Stimulated activated CD4-positive, alpha-beta T cell treated with anti-CD3 and anti-CD28 coated beads, Interleukin-1b, Interleukin-23, amount 100 ng/mL, for 1 hour (primary cell): ENCODE measurements around the gene PLCB4.

ENCODE experiments used
- DNase-seq, 2 donors: peaks; one replicate each; pipeline ENCODE4 v3.0.0-alpha.2; 2020; ENCODE audit warnings: low read depth in 2 of 2

Gene PLCB4

DNA sequence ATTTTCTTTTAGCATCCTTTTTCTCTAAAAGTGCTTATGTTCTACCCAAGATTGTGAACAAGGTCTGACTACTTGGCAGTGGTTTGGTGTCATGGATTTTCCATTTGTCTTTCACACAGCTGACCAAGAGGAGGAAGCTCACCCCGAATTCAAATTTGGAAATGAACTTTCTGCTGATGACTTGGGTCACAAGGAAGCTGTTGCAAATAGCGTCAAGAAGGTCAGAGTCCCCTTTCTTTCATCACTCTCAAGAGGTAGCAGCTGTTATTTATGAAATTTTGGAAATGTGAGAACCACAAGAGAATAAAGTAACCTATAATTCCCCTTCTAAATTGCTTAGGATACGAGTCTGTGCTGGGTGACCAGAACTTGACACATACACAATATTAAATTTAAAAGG is 332.5 kb downstream of the PLCB4 start:
- DNase-seq: no peak

GRCh38 chr20:9402141-9402540 is 333.3 kb downstream of the PLCB4 start:
- no peak for DNase-seq

- no peak for DNase-seq
These were observed 333.7 kb downstream of the PLCB4 start for GRCh38 chr20:9402546-9402945.

- no peak for DNase-seq
These were observed 334.6 kb downstream of the PLCB4 start for GRCh38 chr20:9403448-9403847.

GRCh38 chr20:9407805-9408421 is 339.0 kb downstream of the PLCB4 start:
- peak in 1 of 2 donors; percentile 8 for DNase-seq

GRCh38 chr20:9408422-9409300 is 339.8 kb downstream of the PLCB4 start:
- DNase-seq: no peak

DNA sequence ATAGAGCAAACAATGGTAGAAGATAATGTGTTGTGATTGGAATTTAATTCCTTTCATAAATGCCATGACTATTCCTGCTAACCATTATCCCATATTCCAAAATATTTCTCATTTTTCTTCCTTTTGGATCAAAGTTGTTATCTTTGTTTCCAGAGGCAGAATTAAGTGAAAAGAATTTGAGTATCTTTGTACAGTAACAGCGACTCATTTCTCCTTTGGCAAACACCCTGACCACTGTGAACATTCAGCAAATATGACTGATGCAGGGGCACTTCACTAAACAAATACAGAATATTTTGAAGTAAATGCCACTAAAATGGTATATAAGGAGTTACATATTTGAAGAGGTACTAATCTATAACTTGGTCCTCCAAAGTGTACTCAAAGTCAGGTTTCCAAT is 340.5 kb downstream of the PLCB4 start:
- DNase-seq: no peak

GRCh38 chr20:9409981-9410380 is 341.1 kb downstream of the PLCB4 start:
- DNase-seq: no peak

- no peak for DNase-seq
These were observed 342.9 kb downstream of the PLCB4 start for GRCh38 chr20:9411833-9412232.

DNA sequence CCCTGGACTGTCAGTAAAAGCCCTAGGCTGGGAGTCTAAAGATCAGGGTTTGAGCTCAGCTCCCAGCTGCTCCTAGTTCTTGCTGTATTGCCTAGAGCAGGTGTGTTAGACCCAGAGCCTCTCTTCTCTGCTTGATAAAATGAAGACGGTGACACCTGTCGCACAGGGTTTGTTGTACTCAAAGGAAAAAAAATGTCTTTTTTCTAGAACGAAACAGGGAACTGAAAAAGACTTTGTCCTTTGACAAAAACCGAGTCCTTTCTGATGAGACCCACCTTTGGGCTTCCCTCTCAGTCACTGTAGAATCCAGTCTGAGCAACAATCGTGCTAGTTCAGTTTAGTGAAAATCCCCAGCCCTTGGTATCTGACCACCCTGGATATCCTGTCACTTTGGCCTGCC is 343.4 kb downstream of the PLCB4 start:
- no peak for DNase-seq

DNA sequence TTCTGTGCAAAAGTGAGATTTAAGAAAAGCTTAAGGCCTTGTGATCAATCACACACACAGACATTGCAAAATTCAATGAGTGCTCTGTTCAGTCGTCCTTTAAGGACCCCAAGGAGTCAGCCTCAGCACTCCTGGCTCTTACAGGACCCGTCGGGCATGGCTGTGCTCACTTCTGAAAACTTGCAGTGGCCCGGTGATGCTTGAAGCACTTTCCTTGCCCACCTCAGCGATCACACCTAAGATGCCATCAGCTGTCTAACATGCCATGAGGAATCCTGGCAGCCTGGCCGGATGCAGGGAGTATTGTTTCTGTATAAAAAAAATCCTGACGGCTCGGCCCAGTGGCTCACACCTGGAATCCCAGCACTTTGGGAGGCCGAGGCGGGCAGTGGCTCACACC is 344.1 kb downstream of the PLCB4 start:
- DNase-seq: no peak

GRCh38 chr20:9415426-9415825 is 346.5 kb downstream of the PLCB4 start:
- no peak for DNase-seq

DNA sequence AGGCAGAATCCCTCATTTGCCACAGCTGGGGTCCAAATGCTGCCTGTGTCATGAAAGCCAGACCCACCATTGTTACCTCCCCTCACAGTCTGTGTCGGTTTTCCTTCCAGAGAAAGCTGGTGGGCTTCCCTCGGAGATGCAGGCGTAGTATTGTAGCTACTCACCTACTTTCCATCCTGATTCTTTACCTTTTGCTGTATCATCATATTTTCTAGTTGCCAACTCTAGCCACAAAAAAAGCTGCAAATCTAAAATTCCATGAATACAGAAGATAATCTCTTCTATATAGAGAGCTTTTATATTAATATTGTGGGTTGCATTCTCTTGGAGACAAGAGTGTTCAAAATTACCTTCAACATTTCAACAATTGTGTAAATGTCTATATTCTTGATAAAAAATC is 347.5 kb downstream of the PLCB4 start:
- DNase-seq: no peak

- no peak for DNase-seq
These were observed 348.8 kb downstream of the PLCB4 start for GRCh38 chr20:9417665-9418064.

GRCh38 chr20:9422321-9423057 is 353.6 kb downstream of the PLCB4 start:
- no peak for DNase-seq

- no peak for DNase-seq
These were observed 355.7 kb downstream of the PLCB4 start for GRCh38 chr20:9424551-9424950.

GRCh38 chr20:9427430-9428291 is 358.8 kb downstream of the PLCB4 start:
- DNase-seq: no peak

DNA sequence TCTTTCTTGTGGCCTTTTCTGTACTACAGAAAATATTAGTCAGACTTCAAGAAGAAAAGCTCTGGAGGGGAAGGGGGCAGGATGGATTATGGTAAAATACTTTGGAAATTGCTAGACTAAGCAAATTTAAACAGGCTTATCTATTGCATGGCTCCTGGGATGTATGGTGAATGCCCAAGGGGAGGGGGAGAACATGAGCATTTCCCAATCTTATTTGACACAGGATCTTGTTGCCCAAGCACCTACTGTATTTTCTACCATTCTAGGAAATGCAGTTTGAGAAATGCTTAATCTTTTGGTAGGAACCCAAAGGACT is 359.4 kb downstream of the PLCB4 start:
- DNase-seq: no peak

DNA sequence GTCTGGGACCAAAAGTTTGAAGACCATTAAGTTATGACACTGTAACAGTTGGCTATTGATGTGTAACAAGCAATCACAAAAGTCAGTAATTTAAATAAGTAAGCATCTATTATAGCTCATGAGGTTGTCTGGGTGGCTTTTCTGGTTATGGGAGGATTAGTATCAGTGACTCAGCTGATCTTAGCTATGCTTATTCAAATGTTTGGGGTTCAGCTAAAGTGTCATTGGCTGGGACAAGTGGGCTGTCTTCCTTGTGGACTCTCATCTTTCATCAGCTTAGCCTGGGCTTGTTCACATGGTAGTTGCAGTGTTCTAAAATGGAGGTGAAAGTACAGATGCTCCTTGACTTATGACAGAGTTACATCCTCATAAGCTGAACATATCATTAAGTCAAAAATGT is 370.9 kb downstream of the PLCB4 start:
- DNase-seq: no peak

GRCh38 chr20:9440892-9441291 is 372.0 kb downstream of the PLCB4 start:
- no peak for DNase-seq

GRCh38 chr20:9441948-9442347 is 373.1 kb downstream of the PLCB4 start:
- no peak for DNase-seq

DNA sequence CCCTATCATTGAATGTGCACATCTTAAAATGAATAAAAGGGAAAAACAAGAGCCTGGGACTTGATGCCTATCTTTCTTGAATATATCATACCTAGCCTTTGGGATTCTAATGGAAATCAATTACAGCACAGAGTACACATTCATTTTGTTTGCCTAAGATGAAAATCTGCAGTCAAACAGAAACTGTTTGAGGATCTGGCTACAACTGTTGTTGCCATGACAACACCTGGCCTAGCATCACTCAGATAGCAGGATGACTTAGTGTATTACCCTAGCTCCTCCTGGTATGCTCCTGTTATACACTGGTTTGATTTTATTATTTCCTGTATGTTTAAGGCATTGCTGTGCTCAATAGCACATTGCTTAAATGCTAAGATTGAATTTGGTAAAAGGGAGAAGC is 374.0 kb downstream of the PLCB4 start:
- DNase-seq: no peak
